ENCODE measurements around the gene MEIS1. TPM values are rescaled to one million over a fixed set of nuclear protein-coding genes. Genes with fewer than 3 reads are reported as not detected.

MEIS1 gene
- total RNA-seq, 1 experiment from 2014 or later = 0.66 TPM

DNA sequence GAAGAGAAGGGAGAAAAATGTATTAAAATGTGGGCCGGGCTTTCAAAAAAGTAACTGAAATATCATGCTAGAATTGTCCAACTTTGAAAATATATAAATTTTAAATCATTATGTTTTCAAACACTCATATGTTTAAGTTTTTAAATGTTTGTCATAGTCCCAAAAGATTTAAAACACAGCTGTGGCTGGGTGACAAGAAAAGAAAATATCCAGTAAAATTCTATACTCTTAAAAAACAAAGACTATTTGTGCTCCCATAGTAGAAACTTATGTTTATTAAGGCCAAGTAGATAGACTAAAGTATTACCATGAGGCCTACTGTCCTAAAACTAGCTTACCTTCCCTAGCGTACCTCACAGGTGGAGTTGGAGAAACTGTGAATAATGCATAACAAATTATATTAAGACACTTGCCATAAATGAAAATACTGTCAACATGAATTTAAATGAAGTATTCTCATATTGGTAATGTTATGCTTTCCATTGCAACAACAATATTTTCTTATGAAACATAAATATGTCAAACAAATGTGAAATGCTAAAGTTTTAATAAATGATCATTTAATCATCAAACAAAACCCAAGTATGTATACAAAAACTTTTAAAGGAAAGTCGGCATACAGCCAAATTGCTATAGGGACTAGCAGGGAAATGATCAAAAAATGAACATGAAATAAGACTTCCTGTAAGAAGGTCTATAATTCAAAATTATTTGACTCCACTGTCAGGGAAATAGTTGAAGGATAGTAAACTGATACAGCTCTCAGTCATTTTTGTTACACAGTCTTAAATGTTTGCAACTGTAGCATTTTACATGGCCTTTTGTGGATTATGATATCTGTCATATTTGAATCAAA lies 13.4 kb downstream of the MEIS1 start:
- no peak overlapping the region for H2BK20ac ChIP-seq (ENCODE audit: low read depth, low read length, poor library complexity, severe bottlenecking)
- H3K79me2 ChIP-seq (ENCODE audit: insufficient read depth, low read length) = no peaks in the 10 kb centered on the region
- no peak for DNase-seq
- no peak overlapping the region for H2BK120ac ChIP-seq (ENCODE audit: low read depth, low read length, poor library complexity, severe bottlenecking)
- H3K23me2 ChIP-seq (ENCODE audit: insufficient read length, low read depth, low read length, poor library complexity, severe bottlenecking) = peaks cover 16% of the 10 kb centered on the region
- no peak overlapping the region for H3K56ac ChIP-seq (ENCODE audit: insufficient read length, low read depth, low read length)
- H3K4ac ChIP-seq (ENCODE audit: low read depth, low read length) = no peak overlapping the region
- no peak overlapping the region for H3K4me3 Mint-ChIP-seq
- TF ChIP-seq, protein P1, sequence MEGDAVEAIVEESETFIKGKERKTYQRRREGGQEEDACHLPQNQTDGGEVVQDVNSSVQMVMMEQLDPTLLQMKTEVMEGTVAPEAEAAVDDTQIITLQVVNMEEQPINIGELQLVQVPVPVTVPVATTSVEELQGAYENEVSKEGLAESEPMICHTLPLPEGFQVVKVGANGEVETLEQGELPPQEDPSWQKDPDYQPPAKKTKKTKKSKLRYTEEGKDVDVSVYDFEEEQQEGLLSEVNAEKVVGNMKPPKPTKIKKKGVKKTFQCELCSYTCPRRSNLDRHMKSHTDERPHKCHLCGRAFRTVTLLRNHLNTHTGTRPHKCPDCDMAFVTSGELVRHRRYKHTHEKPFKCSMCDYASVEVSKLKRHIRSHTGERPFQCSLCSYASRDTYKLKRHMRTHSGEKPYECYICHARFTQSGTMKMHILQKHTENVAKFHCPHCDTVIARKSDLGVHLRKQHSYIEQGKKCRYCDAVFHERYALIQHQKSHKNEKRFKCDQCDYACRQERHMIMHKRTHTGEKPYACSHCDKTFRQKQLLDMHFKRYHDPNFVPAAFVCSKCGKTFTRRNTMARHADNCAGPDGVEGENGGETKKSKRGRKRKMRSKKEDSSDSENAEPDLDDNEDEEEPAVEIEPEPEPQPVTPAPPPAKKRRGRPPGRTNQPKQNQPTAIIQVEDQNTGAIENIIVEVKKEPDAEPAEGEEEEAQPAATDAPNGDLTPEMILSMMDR (conservative IDR thresholded peaks at IDR 0.05) = no peak
- no peak overlapping the region for H4K8ac ChIP-seq (replicated peaks; ENCODE audit: insufficient read length, low read depth, low read length)
- H3K9me3 ChIP-seq (ENCODE audit: control insufficient read depth, low read depth, low read length) = no peaks in the 10 kb centered on the region
- H3K4me1 ChIP-seq (ENCODE audit: insufficient read depth, low read length) = no peaks in the 10 kb centered on the region
- H3K4me2 ChIP-seq (ENCODE audit: insufficient read depth, insufficient read length, low read length) = no peak overlapping the region
- no peaks in the 10 kb centered on the region for H4K20me1 ChIP-seq (ENCODE audit: control insufficient read depth, insufficient read depth, insufficient read length)
- peaks cover 82% of the 10 kb centered on the region for H3K27me3 Mint-ChIP-seq (ENCODE audit: low read depth)
- no peak overlapping the region for H2BK5ac ChIP-seq (ENCODE audit: insufficient read length, low read length)
- H3K27ac Mint-ChIP-seq = no peak overlapping the region
- H3K14ac ChIP-seq (ENCODE audit: insufficient read depth, low read length) = no peak overlapping the region
- H3K9me3 Mint-ChIP-seq = no peaks in the 10 kb centered on the region
- no peak overlapping the region for H3T11ph ChIP-seq (ENCODE audit: low read length)
- H2BK12ac ChIP-seq (ENCODE audit: insufficient read length, low read depth, low read length) = no peak overlapping the region
- no peak overlapping the region for H4K5ac ChIP-seq (ENCODE audit: insufficient read length, low read depth, low read length)
- no peaks in the 10 kb centered on the region for H3K36me3 Mint-ChIP-seq (ENCODE audit: insufficient read depth in 1 of 3, low read depth in 3 of 3)
- H2AK5ac ChIP-seq (ENCODE audit: insufficient read length, low read length) = no peak overlapping the region
- H3K9ac ChIP-seq (ENCODE audit: extremely low read depth, insufficient read length, low read length) = no peak overlapping the region
- no peaks in the 10 kb centered on the region for H3K79me1 ChIP-seq (ENCODE audit: insufficient read depth, low read depth, low read length, poor library complexity, severe bottlenecking)
- WGBS (ENCODE audit: extremely low coverage, insufficient read length, low lambda C conversion rate) = no CpG with 5 or more reads among the region's 3 CpGs
- no peak overlapping the region for H3K23ac ChIP-seq (ENCODE audit: insufficient read length, low read depth, low read length)
- H3K4me1 Mint-ChIP-seq = peaks cover 17 to 27% of the 10 kb centered on the region in 2 experiments
- no peak overlapping the region for H2BK15ac ChIP-seq (ENCODE audit: low read depth, low read length)
- H2AFZ ChIP-seq (ENCODE audit: low read length) = no peak overlapping the region
- no peak overlapping the region for H3K18ac ChIP-seq (ENCODE audit: insufficient read length, low read depth, low read length)
- peaks cover 23% of the 10 kb centered on the region for H3K27me3 ChIP-seq (ENCODE audit: insufficient read depth, low read length)
- no peak overlapping the region for H4K91ac ChIP-seq (ENCODE audit: insufficient read length, low read depth, low read length)
- H3K27ac ChIP-seq (ENCODE audit: insufficient read length, low read depth, low read length) = no peak overlapping the region

All from H9 (cell line).